ENCODE data around the gene MYO1F. TPM values are rescaled to one million over a fixed set of nuclear protein-coding genes. Genes with fewer than 3 reads are reported as not detected.
A peak's percentile ranks its signal among the peaks of the same experiment; 100 is the strongest.
"Not testable (repeated sequence)": the region's sequence is repeated elsewhere in the genome, so short reads cannot be mapped to it uniquely, and the experiment has no call there.

Gene MYO1F
- total RNA-seq, 1 donor from 2014 or later, result 0.10 TPM

- no peak for DNase-seq
- Mint-ChIP-seq H3K27me3 (ENCODE audit: unreplicated experiment) (peaks cover 12% of the 10 kb centered on the region), H3K36me3 (ENCODE audit: unreplicated experiment) (no peaks in the 10 kb centered on the region), H3K4me3 (ENCODE audit: unreplicated experiment) (peak overlapping the region; percentile 49), H3K27ac (ENCODE audit: unreplicated experiment) (peak overlapping the region; percentile 43), H3K4me1 (ENCODE audit: low read depth, unreplicated experiment) (no peaks in the 10 kb centered on the region), H3K9me3 (ENCODE audit: unreplicated experiment) (peaks cover 8% of the 10 kb centered on the region)
- TF ChIP-seq CTCF (IDR thresholded peaks at IDR 0.05; ENCODE audit: partially characterized antibody, unreplicated experiment), result no peak
Measured at GRCh38 chr19:8515317-8515716, 61.9 kb downstream of the MYO1F start.

- DNase-seq; H3K4me1 Mint-ChIP-seq (ENCODE audit: low read depth, unreplicated experiment); H3K9me3 Mint-ChIP-seq (ENCODE audit: unreplicated experiment); H3K27me3 Mint-ChIP-seq (ENCODE audit: unreplicated experiment); H3K36me3 Mint-ChIP-seq (ENCODE audit: unreplicated experiment): not testable (repeated sequence)
- peak overlapping the region; percentile 99 for H3K27ac Mint-ChIP-seq (ENCODE audit: unreplicated experiment)
- peak overlapping the region; percentile 90 for H3K4me3 Mint-ChIP-seq (ENCODE audit: unreplicated experiment)
Measured at GRCh38 chr19:8514505-8515009, 62.7 kb downstream of the MYO1F start.

GRCh38 chr19:8513687-8514504 is 63.3 kb downstream of the MYO1F start, which contains the start of gene ZNF414:
Gene ZNF414, minus strand, starts transcription at chr19:8514167. Its CDS starts 121 bp downstream, at chr19:8514046.
- no peak for TF ChIP-seq CTCF (IDR thresholded peaks at IDR 0.05; ENCODE audit: partially characterized antibody, unreplicated experiment)
- peak within 1 kb of the TSS; percentile 90 for H3K4me3 Mint-ChIP-seq (ENCODE audit: unreplicated experiment)
- no peaks in the 10 kb centered on the region for H3K36me3 Mint-ChIP-seq (ENCODE audit: unreplicated experiment)
- H3K4me1 Mint-ChIP-seq (ENCODE audit: low read depth, unreplicated experiment), result no peaks in the 10 kb centered on the region
- H3K27me3 Mint-ChIP-seq (ENCODE audit: unreplicated experiment), result peaks cover 10% of the 10 kb centered on the region
- H3K27ac Mint-ChIP-seq (ENCODE audit: unreplicated experiment), result peak within 1 kb of the TSS; percentile 99
- peak; percentile 99 for DNase-seq
- peaks cover 8% of the 10 kb centered on the region for H3K9me3 Mint-ChIP-seq (ENCODE audit: unreplicated experiment)

GRCh38 chr19:8513036-8513686 is 64.1 kb downstream of the MYO1F start:
- DNase-seq, result no peak
- H3K4me1 Mint-ChIP-seq (ENCODE audit: low read depth, unreplicated experiment), result no peaks in the 10 kb centered on the region

More at GRCh38 chr19:8513036-8513686, 64.1 kb downstream of the MYO1F start:
- Mint-ChIP-seq H3K9me3 (ENCODE audit: unreplicated experiment) (peaks cover 4% of the 10 kb centered on the region), H3K4me3 (ENCODE audit: unreplicated experiment) (peak overlapping the region; percentile 90), H3K27ac (ENCODE audit: unreplicated experiment) (peak overlapping the region; percentile 99), H3K36me3 (ENCODE audit: unreplicated experiment) (no peaks in the 10 kb centered on the region), H3K27me3 (ENCODE audit: unreplicated experiment) (peaks cover 7% of the 10 kb centered on the region)
- TF ChIP-seq CTCF (IDR thresholded peaks at IDR 0.05; ENCODE audit: partially characterized antibody, unreplicated experiment), result no peak
